Neural progenitor cell (in vitro differentiated cells): ENCODE measurements around the gene VSIG8. TPM values are rescaled to one million over a fixed set of nuclear protein-coding genes. Genes with fewer than 3 reads are reported as not detected.
A peak's percentile ranks its signal among the peaks of the same experiment; 100 is the strongest.

Experiments
- DNase-seq: peaks from one replicate; pipeline ENCODE4 v3.0.0-alpha.2; 2016; ENCODE audit warnings: low spot score
- H2AFZ ChIP-seq: fragments of 200-600 bp; sonication (generic); replicated peaks from 2 replicates; pipeline ENCODE4 v1.6.1; 2016; ENCODE audit warnings: antibody characterized with exemption
- H3F3A ChIP-seq: fragments of 200-600 bp; sonication (generic); 2 replicates; pipeline ENCODE4 v1.6.1; 2016; ENCODE audit warnings: antibody characterized with exemption, low read depth
- H3K27ac ChIP-seq: fragments of 200-600 bp; sonication (generic); 2 replicates; pipeline ENCODE4 v1.5.1; 2016; ENCODE audit warnings: mild to moderate bottlenecking
- H3K27me3 ChIP-seq: fragments of 200-600 bp; sonication (generic); 2 replicates; pipeline ENCODE4 v1.6.1; 2016; ENCODE audit warnings: mild to moderate bottlenecking, moderate library complexity
- H3K36me3 ChIP-seq: fragments of 200-600 bp; sonication (generic); 2 replicates; pipeline ENCODE4 v1.5.1; 2016
- H3K4me1 ChIP-seq: fragments of 200-600 bp; sonication (generic); 2 replicates; pipeline ENCODE4 v1.6.1; 2016; ENCODE audit warnings: mixed run types
- H3K4me2 ChIP-seq: fragments of 200-600 bp; sonication (generic); 2 replicates; pipeline ENCODE4 v1.6.1; 2016
- H3K4me3 ChIP-seq: fragments of 200-600 bp; sonication (generic); 2 replicates; pipeline ENCODE4 v1.5.1; 2016
- H3K79me2 ChIP-seq: fragments of 200-600 bp; sonication (generic); 2 replicates; pipeline ENCODE4 v1.6.1; 2016; ENCODE audit warnings: low read depth
- H3K9ac ChIP-seq: fragments of 200-600 bp; sonication (generic); 2 replicates; pipeline ENCODE4 v1.6.1; 2016
- H3K9me3 ChIP-seq: fragments of 200-600 bp; sonication (generic); 2 replicates; pipeline ENCODE4 v1.5.1; 2016; ENCODE audit warnings: low read depth
- H4K20me1 ChIP-seq: fragments of 200-600 bp; sonication (generic); 2 replicates; pipeline ENCODE4 v1.6.1; 2016; ENCODE audit warnings: low read depth
- H3K27ac Mint-ChIP-seq: 3 replicates; pipeline ENCODE4 v1.8.0; 2021; ENCODE audit warnings: mixed read lengths
- H3K27me3 Mint-ChIP-seq: 2 replicates; pipeline ENCODE4 v1.8.0; 2022; ENCODE audit warnings: low read depth, mild to moderate bottlenecking, inconsistent platforms, moderate library complexity, mixed read lengths; ENCODE audit not compliant: insufficient read depth
- H3K36me3 Mint-ChIP-seq: 3 replicates; pipeline ENCODE4 v1.8.0; 2021; ENCODE audit warnings: mixed read lengths
- H3K4me1 Mint-ChIP-seq: 3 replicates; pipeline ENCODE4 v1.8.0; 2021; ENCODE audit warnings: mixed read lengths
- H3K4me3 Mint-ChIP-seq: 3 replicates; pipeline ENCODE4 v1.8.0; 2021; ENCODE audit warnings: mild to moderate bottlenecking, moderate library complexity, mixed read lengths
- H3K9me3 Mint-ChIP-seq: 3 replicates; pipeline ENCODE4 v1.8.0; 2020; ENCODE audit warnings: mixed read lengths
- EZH2 ChIP-seq: fragments of 200-600 bp; sonication (generic); IDR thresholded peaks from 2 replicates; pipeline ENCODE4 v1.6.1; 2017; ENCODE audit warnings: antibody characterized with exemption, mild to moderate bottlenecking, moderate library complexity
- EZH2phosphoT487 ChIP-seq: fragments of 200-600 bp; sonication (generic); IDR thresholded peaks from 2 replicates; pipeline ENCODE4 v1.6.1; 2017; ENCODE audit warnings: antibody characterized with exemption
- total RNA-seq: library from RNA; depleted of rRNA; stranded (reverse); fragments of >200 nt; gene quantifications from 2 replicates; pipeline ENCODE4 v1.2.3, GENCODE V29; 2015; ENCODE audit warnings: low replicate concordance
- TF ChIP-seq, protein P1 (sequence below): fragments of 200-600 bp; sonication (generic); IDR thresholded peaks from 2 replicates; pipeline ENCODE4 v1.5.1; 2017; ENCODE audit warnings: antibody characterized with exemption, mild to moderate bottlenecking

Gene VSIG8
- total RNA-seq, 1 donor from 2014 or later, result not detected

DNA sequence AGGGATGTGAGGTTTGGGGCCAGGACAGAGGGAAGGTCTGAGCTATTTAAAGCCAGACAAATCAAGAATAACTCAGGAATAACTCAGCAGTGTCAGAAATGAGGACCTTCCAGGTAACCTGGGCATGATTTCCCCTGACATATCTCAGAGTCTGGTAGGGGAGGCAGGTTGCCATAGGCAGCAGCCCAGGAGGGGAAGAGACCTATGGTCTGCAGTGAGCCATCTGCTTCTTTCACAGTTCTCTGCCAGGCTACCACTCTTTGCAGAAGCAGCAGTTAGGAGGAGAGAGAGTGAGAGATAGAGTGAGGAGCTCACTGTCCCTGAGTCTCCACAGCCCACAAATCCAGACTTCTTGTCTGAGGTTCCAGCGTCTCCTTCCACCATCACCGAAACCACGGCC, 6.3 kb upstream of the VSIG8 start:
- Histone ChIP-seq H3K4me1 (peaks cover 14% of the 10 kb centered on the region), H3K4me2 (no peak overlapping the region), H3K36me3 (no peaks in the 10 kb centered on the region), H4K20me1 (no peaks in the 10 kb centered on the region), H3K27ac (no peak overlapping the region), H3K79me2 (no peaks in the 10 kb centered on the region), H3K9me3 (no peaks in the 10 kb centered on the region), H3K4me3 (no peak overlapping the region), H3F3A (no peaks in the 10 kb centered on the region), H3K27me3 (no peaks in the 10 kb centered on the region), H2AFZ (no peak overlapping the region), H3K9ac (no peak overlapping the region)
- no peak overlapping the region for H3K4me3 Mint-ChIP-seq
- H3K36me3 Mint-ChIP-seq, result no peaks in the 10 kb centered on the region
- no peak for TF ChIP-seq EZH2
- TF ChIP-seq, protein P1, sequence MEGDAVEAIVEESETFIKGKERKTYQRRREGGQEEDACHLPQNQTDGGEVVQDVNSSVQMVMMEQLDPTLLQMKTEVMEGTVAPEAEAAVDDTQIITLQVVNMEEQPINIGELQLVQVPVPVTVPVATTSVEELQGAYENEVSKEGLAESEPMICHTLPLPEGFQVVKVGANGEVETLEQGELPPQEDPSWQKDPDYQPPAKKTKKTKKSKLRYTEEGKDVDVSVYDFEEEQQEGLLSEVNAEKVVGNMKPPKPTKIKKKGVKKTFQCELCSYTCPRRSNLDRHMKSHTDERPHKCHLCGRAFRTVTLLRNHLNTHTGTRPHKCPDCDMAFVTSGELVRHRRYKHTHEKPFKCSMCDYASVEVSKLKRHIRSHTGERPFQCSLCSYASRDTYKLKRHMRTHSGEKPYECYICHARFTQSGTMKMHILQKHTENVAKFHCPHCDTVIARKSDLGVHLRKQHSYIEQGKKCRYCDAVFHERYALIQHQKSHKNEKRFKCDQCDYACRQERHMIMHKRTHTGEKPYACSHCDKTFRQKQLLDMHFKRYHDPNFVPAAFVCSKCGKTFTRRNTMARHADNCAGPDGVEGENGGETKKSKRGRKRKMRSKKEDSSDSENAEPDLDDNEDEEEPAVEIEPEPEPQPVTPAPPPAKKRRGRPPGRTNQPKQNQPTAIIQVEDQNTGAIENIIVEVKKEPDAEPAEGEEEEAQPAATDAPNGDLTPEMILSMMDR, result no peak
- no peak for TF ChIP-seq EZH2phosphoT487
- peaks cover 2% of the 10 kb centered on the region for H3K9me3 Mint-ChIP-seq
- H3K27me3 Mint-ChIP-seq, result peaks cover 7% of the 10 kb centered on the region
- peak overlapping the region; percentile 69 for H3K27ac Mint-ChIP-seq
- peaks cover 14% of the 10 kb centered on the region for H3K4me1 Mint-ChIP-seq
- DNase-seq, result no peak

DNA sequence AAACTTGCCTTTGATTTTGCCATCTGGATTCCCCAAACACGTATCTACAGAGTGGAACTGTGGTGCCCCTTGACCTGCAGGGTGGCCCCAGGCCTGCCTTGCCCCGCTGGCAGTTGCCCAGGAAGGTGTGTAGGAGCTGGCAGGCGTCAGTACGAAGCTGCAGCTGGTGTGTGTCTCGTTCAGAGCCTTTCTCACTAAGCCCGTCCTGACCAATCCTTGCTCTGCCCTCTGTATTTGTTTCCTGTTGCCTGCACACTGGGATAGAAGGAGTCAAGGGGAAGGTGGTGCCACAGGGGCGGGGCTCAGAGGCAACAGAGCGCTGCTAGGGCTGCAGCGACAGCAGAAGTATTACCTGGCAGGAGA, 5.2 kb upstream of the VSIG8 start:
- no peak overlapping the region for H3K4me3 ChIP-seq
- no peak overlapping the region for H3K4me2 ChIP-seq
- no peaks in the 10 kb centered on the region for H3K79me2 ChIP-seq
- no peaks in the 10 kb centered on the region for H3F3A ChIP-seq
- H3K27me3 ChIP-seq, result no peaks in the 10 kb centered on the region
- no peaks in the 10 kb centered on the region for H4K20me1 ChIP-seq
- H3K27ac ChIP-seq, result no peak overlapping the region
- DNase-seq, result no peak
- H3K27me3 Mint-ChIP-seq, result peaks cover 7% of the 10 kb centered on the region
- H3K36me3 Mint-ChIP-seq, result no peaks in the 10 kb centered on the region
- H2AFZ ChIP-seq, result no peak overlapping the region
- H3K9me3 Mint-ChIP-seq, result peaks cover 2% of the 10 kb centered on the region
- H3K4me3 Mint-ChIP-seq, result no peak overlapping the region
- H3K9me3 ChIP-seq, result no peaks in the 10 kb centered on the region
- peaks cover 14% of the 10 kb centered on the region for H3K4me1 Mint-ChIP-seq
- H3K27ac Mint-ChIP-seq, result no peak overlapping the region
- H3K4me1 ChIP-seq, result peaks cover 14% of the 10 kb centered on the region
- H3K36me3 ChIP-seq, result no peaks in the 10 kb centered on the region
- no peak overlapping the region for H3K9ac ChIP-seq
- TF ChIP-seq EZH2 (no peak), EZH2phosphoT487 (no peak)
- TF ChIP-seq, protein P1, result no peak

DNA sequence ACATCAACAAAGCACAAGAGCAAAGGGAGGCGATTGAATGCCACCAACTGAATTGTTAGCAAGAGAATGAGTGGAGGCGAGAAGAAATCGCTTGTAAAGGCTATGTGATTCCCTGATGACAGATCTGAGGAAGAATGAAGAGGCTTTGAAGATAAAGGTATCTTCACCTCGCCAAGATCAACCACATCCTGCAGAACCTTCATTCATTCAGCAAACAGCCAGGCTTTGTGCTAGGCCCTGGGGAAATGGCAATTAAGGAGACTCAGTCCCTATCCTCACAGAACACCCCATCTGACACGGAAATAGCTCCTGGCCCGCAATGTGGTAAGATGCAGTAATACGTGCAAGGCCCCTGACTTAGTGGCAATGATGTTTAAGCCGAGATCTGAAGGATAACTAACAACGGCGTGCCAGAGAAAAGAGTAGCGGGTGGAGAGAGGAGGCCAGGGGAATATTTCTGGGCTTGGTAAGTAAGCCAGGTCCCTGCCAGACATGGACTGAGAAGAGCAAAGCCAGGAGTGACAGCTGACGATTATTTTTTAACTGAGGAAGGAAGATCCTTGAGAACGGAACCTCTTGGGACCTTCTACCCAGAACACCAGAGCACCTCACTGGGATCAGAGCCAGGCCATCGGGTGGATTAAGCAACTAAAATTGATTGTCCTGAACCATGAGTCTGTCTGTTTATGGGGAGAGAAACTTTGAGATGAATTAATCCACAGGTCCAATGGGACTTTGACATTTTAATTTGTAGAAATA, 4.6 kb upstream of the VSIG8 start:
- no peak overlapping the region for H3K4me2 ChIP-seq
- H3K79me2 ChIP-seq, result no peaks in the 10 kb centered on the region
- peaks cover 14% of the 10 kb centered on the region for H3K4me1 ChIP-seq
- H3K36me3 Mint-ChIP-seq, result no peaks in the 10 kb centered on the region
- DNase-seq, result no peak
- no peak overlapping the region for H3K4me3 Mint-ChIP-seq
- TF ChIP-seq, protein P1, result no peak
- TF ChIP-seq EZH2 (no peak), EZH2phosphoT487 (no peak)
- H3K4me3 ChIP-seq, result no peak overlapping the region
- H3K9me3 Mint-ChIP-seq, result peaks cover 2% of the 10 kb centered on the region
- H3K27ac Mint-ChIP-seq, result peak overlapping the region; percentile 8
- peaks cover 7% of the 10 kb centered on the region for H3K27me3 Mint-ChIP-seq
- H3K36me3 ChIP-seq, result no peaks in the 10 kb centered on the region
- H3K27me3 ChIP-seq, result no peaks in the 10 kb centered on the region
- no peak overlapping the region for H2AFZ ChIP-seq
- peaks cover 14% of the 10 kb centered on the region for H3K4me1 Mint-ChIP-seq
- no peaks in the 10 kb centered on the region for H4K20me1 ChIP-seq
- no peak overlapping the region for H3K27ac ChIP-seq
- no peaks in the 10 kb centered on the region for H3F3A ChIP-seq
- H3K9me3 ChIP-seq, result no peaks in the 10 kb centered on the region
- no peak overlapping the region for H3K9ac ChIP-seq
